Middle frontal gyrus (tissue), 1 donor: Measurements from ENCODE around the gene RANBP1.

Experiments
- DNase-seq: peaks from one replicate; pipeline ENCODE4 v3.0.0-alpha.2; 2015; ENCODE audit warnings: low spot score; ENCODE audit errors: extremely low spot score

Gene RANBP1

GRCh38 chr22:20123366-20124082 lies 7.6 kb downstream of the RANBP1 start:
- no peak for DNase-seq

- DNase-seq, result no peak
Observed at GRCh38 chr22:20124083-20124787, 8.3 kb downstream of the RANBP1 start.

- no peak for DNase-seq
Observed at GRCh38 chr22:20125201-20126174, 9.6 kb downstream of the RANBP1 start.

- DNase-seq, result no peak
Observed at GRCh38 chr22:20126284-20127029, 10.6 kb downstream of the RANBP1 start.

GRCh38 chr22:20127318-20127868 lies 11.5 kb downstream of the RANBP1 start:
- DNase-seq, result no peak

GRCh38 chr22:20127869-20128618 lies 12.1 kb downstream of the RANBP1 start:
- no peak for DNase-seq

- no peak for DNase-seq
Observed at GRCh38 chr22:20128619-20128901, 12.7 kb downstream of the RANBP1 start.

- DNase-seq, result no peak
Observed at GRCh38 chr22:20128902-20129746, 13.2 kb downstream of the RANBP1 start.

GRCh38 chr22:20129747-20130014 lies 13.8 kb downstream of the RANBP1 start:
- no peak for DNase-seq

GRCh38 chr22:20130319-20130718 lies 14.4 kb downstream of the RANBP1 start:
- DNase-seq, result no peak

- peak; percentile 62 for DNase-seq
Observed at GRCh38 chr22:20130731-20131596, 15.1 kb downstream of the RANBP1 start.

GRCh38 chr22:20131597-20131858 lies 15.6 kb downstream of the RANBP1 start, which contains the start of gene ZDHHC8:
ZDHHC8 (plus strand) TSS chr22:20131804; CDS start chr22:20131948, 144 bp downstream.
- no peak for DNase-seq

- DNase-seq, result no peak
Observed at GRCh38 chr22:20131859-20132685, 16.2 kb downstream of the RANBP1 start.

GRCh38 chr22:20132686-20133246 lies 16.9 kb downstream of the RANBP1 start:
- DNase-seq, result no peak

- DNase-seq, result no peak
Observed at GRCh38 chr22:20133930-20134549, 18.1 kb downstream of the RANBP1 start.

- DNase-seq, result no peak
Observed at GRCh38 chr22:20135265-20135664, 19.4 kb downstream of the RANBP1 start.
